Activated B cell treated with CpG ODN at 0.5 μM for 24 hours (primary cell): ENCODE measurements around the gene PLA2G4C. TPM values are rescaled to one million over a fixed set of nuclear protein-coding genes. Genes with fewer than 3 reads are reported as not detected.

Experiments used
- ATAC-seq: fragments of 200-7000 bp; cut with Tn5 transposase; one replicate; pipeline ENCODE4 v1.10.0; 2021; ENCODE audit warnings: low read depth, mild to moderate bottlenecking, moderate library complexity
- CTCF ChIA-PET: fragments of 350-600 bp; sonication (Branson Sonifier 250); formaldehyde crosslinking; loops from one replicate; lab custom pipeline; 2021; ENCODE audit warnings: antibody characterized with exemption; lab: Charles Lee
- POLR2A ChIA-PET: fragments of 350-600 bp; sonication (Branson Sonifier 250); formaldehyde crosslinking; loops from one replicate; lab custom pipeline; 2021; ENCODE audit warnings: antibody characterized with exemption; lab: Charles Lee
- DNase-seq: peaks from one replicate; pipeline ENCODE4 v3.0.0; 2022
- H3K27ac Mint-ChIP-seq: one replicate; pipeline ENCODE4 v1.8.0; 2020; ENCODE audit warnings: mixed read lengths
- H3K27me3 Mint-ChIP-seq: one replicate; pipeline ENCODE4 v1.8.0; 2021; ENCODE audit warnings: mixed read lengths
- H3K36me3 Mint-ChIP-seq: one replicate; pipeline ENCODE4 v1.8.0; 2021; ENCODE audit warnings: low read depth, mixed read lengths
- H3K4me1 Mint-ChIP-seq: one replicate; pipeline ENCODE4 v1.8.0; 2021; ENCODE audit warnings: mixed read lengths
- H3K4me3 Mint-ChIP-seq: one replicate; pipeline ENCODE4 v1.8.0; 2020; ENCODE audit warnings: mild to moderate bottlenecking, mixed read lengths
- H3K9me3 Mint-ChIP-seq: one replicate; pipeline ENCODE4 v1.8.0; 2020; ENCODE audit warnings: mixed read lengths
- CTCF ChIP-seq: fragments of 200-600 bp; IDR thresholded peaks from one replicate; pipeline ENCODE4 v1.8.0; 2022; ENCODE audit warnings: antibody characterized with exemption, mild to moderate bottlenecking
- intact Hi-C: fragments of 100-400 bp; cut with micrococcal nuclease; formaldehyde crosslinking; loops from one replicate; pipeline ENCODE4 v1.15.1; 2024
- total RNA-seq: library from RNA; stranded (reverse); gene quantifications from 2 replicates; pipeline ENCODE4 v1.2.3, GENCODE V29; 2022

Gene PLA2G4C
- total RNA-seq, 1 donor from 2014 or later = 16.6 TPM

GRCh38 chr19:48118131-48118517, 7.5 kb upstream of the PLA2G4C start:
- DNase-seq (no peak), ATAC-seq (no peak)
- Mint-ChIP-seq H3K4me1 (peaks cover 19% of the 10 kb centered on the region), H3K4me3 (no peak overlapping the region), H3K27ac (peak overlapping the region; percentile 77), H3K9me3 (peaks cover 5% of the 10 kb centered on the region), H3K36me3 (peaks cover 56% of the 10 kb centered on the region), H3K27me3 (no peaks in the 10 kb centered on the region)
- CTCF ChIA-PET = interaction anchor here (0.5 kb wide), 1 partner anchor 8 kb away, joined by 3 read pairs; the partner anchor contains the start of gene PLA2G4C
- intact Hi-C loops = no loop called here
- TF ChIP-seq CTCF = no peak
- POLR2A ChIA-PET = no interaction called here

GRCh38 chr19:48117515-48118130, 7.0 kb upstream of the PLA2G4C start:
- intact Hi-C loops = no loop called here
- Mint-ChIP-seq H3K27me3 (no peaks in the 10 kb centered on the region), H3K27ac (peak overlapping the region; percentile 77), H3K9me3 (peaks cover 5% of the 10 kb centered on the region), H3K36me3 (peaks cover 53% of the 10 kb centered on the region), H3K4me1 (peaks cover 19% of the 10 kb centered on the region), H3K4me3 (no peak overlapping the region)
- ChIA-PET CTCF (no interaction called here), POLR2A (no interaction called here)
- no peak for TF ChIP-seq CTCF
- DNase-seq (no peak), ATAC-seq (no peak)

GRCh38 chr19:48113190-48113917, 2.7 kb upstream of the PLA2G4C start:
- ChIA-PET POLR2A (interaction anchor here (0.7 kb wide), 1 partner anchor 93 kb away, joined by 12 read pairs; no protein-coding TSS in a partner anchor), CTCF (no interaction called here)
- Mint-ChIP-seq H3K27me3 (no peaks in the 10 kb centered on the region), H3K36me3 (peaks cover 28% of the 10 kb centered on the region), H3K27ac (peak overlapping the region; percentile 59), H3K4me1 (peaks cover 19% of the 10 kb centered on the region), H3K4me3 (no peak overlapping the region), H3K9me3 (no peaks in the 10 kb centered on the region)
- no peak for TF ChIP-seq CTCF
- intact Hi-C loops = no loop called here
- DNase-seq = no peak
- ATAC-seq = no peak

- DNase-seq = no peak
- Mint-ChIP-seq H3K4me1 (peaks cover 16% of the 10 kb centered on the region), H3K27ac (peak overlapping the region; percentile 88), H3K27me3 (no peaks in the 10 kb centered on the region), H3K36me3 (peaks cover 13% of the 10 kb centered on the region), H3K4me3 (no peak overlapping the region), H3K9me3 (no peaks in the 10 kb centered on the region)
- no peak for ATAC-seq
- POLR2A ChIA-PET = interaction anchor here (0.5 to 1.9 kb wide), 11 partner anchors 11 to 1817 kb away, joined by 3 to 7 read pairs (median 4); partner anchors contain the start of genes CARD8 and EMP3
- intact Hi-C loops = no loop called here
- CTCF ChIA-PET = interaction anchor here (1.1 to 5.7 kb wide), 5 partner anchors 8 to 150 kb away, joined by 3 to 77 read pairs (median 6); no protein-coding TSS in a partner anchor
- no peak for TF ChIP-seq CTCF
These were observed 663 bp upstream of the PLA2G4C start for GRCh38 chr19:48111280-48111679.
